Testis (tissue), 3 donors: ENCODE results near the gene SEL1L2. TPM values are rescaled to one million over a fixed set of nuclear protein-coding genes. Genes with fewer than 3 reads are reported as not detected.

Source experiments
- DNase-seq: peaks from one replicate; pipeline ENCODE4 v3.0.0-alpha.2; 2019
- H3K27ac ChIP-seq, 2 donors: fragments of 200-600 bp; sonication (generic); one replicate each; pipeline ENCODE4 v1.5.1; 2019
- H3K27me3 ChIP-seq: fragments of 200-600 bp; sonication (generic); one replicate; pipeline ENCODE4 v1.5.1; 2019
- H3K36me3 ChIP-seq: fragments of 200-600 bp; sonication (generic); one replicate; pipeline ENCODE4 v1.5.1; 2017; ENCODE audit warnings: low read depth; ENCODE audit errors: missing control alignments
- H3K4me1 ChIP-seq: fragments of 200-600 bp; sonication (generic); one replicate; pipeline ENCODE4 v1.5.1; 2019
- H3K4me3 ChIP-seq, 2 donors: fragments of 200-600 bp; sonication (generic); one replicate each; pipeline ENCODE4 v1.5.1; 2017 to 2019
- H3K9me3 ChIP-seq: fragments of 200-600 bp; sonication (generic); one replicate; pipeline ENCODE4 v1.5.1; 2017
- CTCF ChIP-seq, 3 experiments: fragments of 450-650 bp in 2 of 3; fragments of 200-600 bp in 1 of 3; sonication (generic) in 1 of 3; IDR thresholded peaks; one replicate each; pipeline ENCODE4 v1.5.1; 2016 to 2019; ENCODE audit warnings: antibody characterized with exemption in 3 of 3, mild to moderate bottlenecking in 2 of 3, moderate library complexity in 1 of 3
- POLR2A ChIP-seq: fragments of 450-650 bp; IDR thresholded peaks from one replicate; pipeline ENCODE4 v1.6.1; 2017; ENCODE audit warnings: antibody characterized with exemption, mild to moderate bottlenecking, moderate library complexity
- WGBS, 2 donors: methylation state at CpG; one replicate each; pipeline ENCODE4 v1.1.5; 2018; 5-methylcytosine and 5-hydroxymethylcytosine counted together
- intact Hi-C: fragments of 100-400 bp; cut with DNase I; formaldehyde crosslinking; loops from one replicate; pipeline ENCODE4 v1.15.1; 2023; ENCODE audit warnings: low total_unique reads
- polyA plus RNA-seq: library from polyadenylated mRNA; stranded (reverse); fragments of 350-450 nt; fragmentation: Illumina TruSeq; extraction: RNeasy Lipid Tissue Mini Kit (QIAGEN cat#74804); gene quantifications from one replicate; pipeline ENCODE4 v1.2.3, GENCODE V29; 2014; ENCODE audit warnings: low read depth, low replicate concordance; ENCODE audit not compliant: insufficient read depth
- total RNA-seq, 2 donors: library from RNA; depleted of rRNA; stranded (reverse); fragments of >200 nt; gene quantifications; one replicate each; pipeline ENCODE4 v1.2.3, GENCODE V29; 2016

Gene SEL1L2
- total and polyA plus RNA-seq, 3 donors from 2014 or later, result 4.1 to 10.0 (median 9.5) TPM

- Histone ChIP-seq H3K4me1 (no peaks in the 10 kb centered on the region), H3K4me3 (no peak overlapping the region), H3K27ac (peak overlapping the region in 1 of 2 donors; percentile 47), H3K27me3 (no peaks in the 10 kb centered on the region), H3K36me3 (no peaks in the 10 kb centered on the region), H3K9me3 (no peaks in the 10 kb centered on the region)
- TF ChIP-seq POLR2A (no peak), CTCF (IDR thresholded peaks at IDR 0.05) (no peak)
- intact Hi-C loops, result no loop called here
- no peak for DNase-seq
Observed at GRCh38 chr20:13817342-13817741, 173.1 kb downstream of the SEL1L2 start.

- WGBS, 2 donors, result 84% methylated on average over 3 of the region's 3 CpGs
- no peaks in the 10 kb centered on the region for H3K27me3 ChIP-seq
- no peak for DNase-seq
- H3K4me3 ChIP-seq, result no peak overlapping the region
- intact Hi-C loops, result no loop called here
- H3K4me1 ChIP-seq, result no peaks in the 10 kb centered on the region
- no peaks in the 10 kb centered on the region for H3K36me3 ChIP-seq
- H3K9me3 ChIP-seq, result no peaks in the 10 kb centered on the region
- no peak overlapping the region for H3K27ac ChIP-seq
- TF ChIP-seq CTCF (IDR thresholded peaks at IDR 0.05) (no peak), POLR2A (no peak)
Observed at GRCh38 chr20:13816757-13817156, 173.7 kb downstream of the SEL1L2 start.

- Histone ChIP-seq H3K27me3 (no peaks in the 10 kb centered on the region), H3K9me3 (no peaks in the 10 kb centered on the region), H3K4me1 (no peaks in the 10 kb centered on the region), H3K36me3 (no peaks in the 10 kb centered on the region), H3K27ac (no peak overlapping the region), H3K4me3 (no peak overlapping the region)
- no peak for TF ChIP-seq POLR2A
- no peak for TF ChIP-seq CTCF (IDR thresholded peaks at IDR 0.05)
- intact Hi-C loops, result no loop called here
- DNase-seq, result no peak
- WGBS, 2 donors, result 60% methylated on average over 4 of the region's 4 CpGs
Observed at GRCh38 chr20:13814672-13815071, 175.7 kb downstream of the SEL1L2 start.

GRCh38 chr20:13813910-13814309 lies 176.5 kb downstream of the SEL1L2 start:
- intact Hi-C loops, result no loop called here
- Histone ChIP-seq H3K27ac (no peak overlapping the region), H3K27me3 (no peaks in the 10 kb centered on the region), H3K4me1 (no peaks in the 10 kb centered on the region), H3K9me3 (no peaks in the 10 kb centered on the region), H3K4me3 (no peak overlapping the region), H3K36me3 (no peaks in the 10 kb centered on the region)
- DNase-seq, result no peak
- WGBS, 2 donors, result 76 to 82% methylated on average over 3 of the region's 3 CpGs
- TF ChIP-seq POLR2A (no peak), CTCF (IDR thresholded peaks at IDR 0.05) (no peak)

GRCh38 chr20:13810446-13810845 lies 180.0 kb downstream of the SEL1L2 start:
- no peaks in the 10 kb centered on the region for H3K27me3 ChIP-seq
- H3K4me1 ChIP-seq, result no peaks in the 10 kb centered on the region
- DNase-seq, result no peak
- intact Hi-C loops, result no loop called here
- TF ChIP-seq POLR2A (no peak), CTCF (IDR thresholded peaks at IDR 0.05) (no peak)
- H3K4me3 ChIP-seq, result no peak overlapping the region
- H3K27ac ChIP-seq, result no peak overlapping the region
- H3K36me3 ChIP-seq, result no peaks in the 10 kb centered on the region
- no peaks in the 10 kb centered on the region for H3K9me3 ChIP-seq
